Heart left ventricle (tissue), 16 donors: ENCODE results near the gene WWOX. TPM values are rescaled to one million over a fixed set of nuclear protein-coding genes. Genes with fewer than 3 reads are reported as not detected.

Source experiments
- ATAC-seq, 4 donors: fragments of 200-7000 bp; cut with Tn5 transposase; one replicate each; pipeline ENCODE4 v1.9.1; 2020 to 2022; ENCODE audit warnings: moderate library complexity in 4 of 4, mild to moderate bottlenecking in 3 of 4, moderate number of reproducible peaks in 1 of 4
- DNase-seq, 5 donors: peaks; one replicate each; pipeline ENCODE4 v3.0.0-alpha.2; 2020
- H3K27ac ChIP-seq, 12 donors: fragments of 200-600 bp; sonication (generic) in 4 of 12; one replicate each; pipeline versions ENCODE4 v1.5.0 to v1.8.0; 2016 to 2022; ENCODE audit warnings: mild to moderate bottlenecking in 2 of 12
- H3K27me3 ChIP-seq, 9 donors: fragments of 200-600 bp; sonication (generic) in 2 of 9; one replicate each; pipeline versions ENCODE4 v1.5.1 to v1.8.0; 2016 to 2022; ENCODE audit warnings: mild to moderate bottlenecking in 3 of 9
- H3K36me3 ChIP-seq, 9 donors: fragments of 200-600 bp; sonication (generic) in 2 of 9; one replicate each; pipeline versions ENCODE4 v1.5.0 to v1.8.0; 2018 to 2022; ENCODE audit warnings: mild to moderate bottlenecking in 2 of 9
- H3K4me1 ChIP-seq, 12 donors: fragments of 200-600 bp; sonication (generic) in 4 of 12; one replicate each; pipeline versions ENCODE4 v1.5.0 to v1.8.0; 2016 to 2022; ENCODE audit warnings: mild to moderate bottlenecking in 3 of 12
- H3K4me3 ChIP-seq, 12 donors: fragments of 200-600 bp; sonication (generic) in 4 of 12; one replicate each; pipeline versions ENCODE4 v1.5.0 to v1.8.0; 2017 to 2022; ENCODE audit warnings: mild to moderate bottlenecking in 9 of 12, moderate library complexity in 4 of 12
- H3K9me3 ChIP-seq, 12 donors: fragments of 200-600 bp; sonication (generic) in 4 of 12; one replicate each; pipeline versions ENCODE4 v1.5.0 to v1.8.0; 2016 to 2022; ENCODE audit warnings: mild to moderate bottlenecking in 1 of 12
- POLR2A ChIP-seq, 2 donors: fragments of 450-650 bp; IDR thresholded peaks; one replicate each; pipeline ENCODE4 v1.6.1; 2017; ENCODE audit warnings: antibody characterized with exemption in 2 of 2, mild to moderate bottlenecking in 2 of 2, moderate library complexity in 2 of 2
- WGBS, 4 donors: extraction: QIAGEN DNeasy Blood & Tissue Kit in 2 of 4; methylation state at CpG; one replicate each; pipeline versions ENCODE4 v1.1.5 to v1.1.7; 2013 to 2018; 5-methylcytosine and 5-hydroxymethylcytosine counted together
- intact Hi-C, 10 donors: fragments of 100-400 bp; cut with DNase I; formaldehyde crosslinking; loops; one replicate each; pipeline versions ENCODE4 v1.11.1 to v1.14.2; 2022
- polyA plus RNA-seq, 2 donors: library from polyadenylated mRNA; stranded (reverse); fragments of 200-250 nt; gene quantifications; one replicate each; pipeline ENCODE4 v1.2.3, GENCODE V29; 2013
- total RNA-seq, 9 donors: library from RNA; depleted of rRNA in 2 of 9; stranded (reverse); fragments of >200 nt in 2 of 9; fragmentation: NEBNext Ultra II Directional in 3 of 9; extraction: Animal tissue kit (Norgen Biotek cat#: 25700) in 3 of 9; gene quantifications; one replicate each; pipeline versions ENCODE4 v1.1.0 to v1.2.4, GENCODE V29; 2016 to 2023
- TF ChIP-seq, protein P1 (sequence below), 12 donors: fragments of 200-600 bp; sonication (generic) in 4 of 12; IDR thresholded peaks; one replicate each; pipeline versions ENCODE4 v1.5.0 to v1.8.0; 2018 to 2022; ENCODE audit warnings: antibody characterized with exemption in 12 of 12, mild to moderate bottlenecking in 5 of 12
- donor health status: ischemic (EF 13 %, LVEDD 7.1; RV severe dilation, severe dysfunction).
- donor health status: healthy with polysubstance abuse.
- donor health status: DM: no; HTN: yes; CAD: no.
- donor health status: DM: no; HTN: no; CAD: no.
- donor health status: ischemic (EF 25% LVEDD 6.9; RV normal size, moderate dysfunction).
- donor health status: ischemic (EF 25% LVEDD 5.7; RV mildly dilated, moderate dysfunction).
- donor health status: healthy.
- donor health status: DM: yes; HTN: yes; CAD: no.
- donor health status: ischemic (EF 35%, LVEDD 5.7; RV mildly dilated, moderate dysfunction).
- donor health status: nonischemic (EF 11% LVEDD 7.7; RV severe dilation, severe dysfunction).
- donor health status: DM: yes; HTN: yes; CAD: no.
- donor health status: PGD.
- donor health status: ischemic (EF 29% LVEDD 5.4; RV normal size, mild dysfunction).
- donor health status: nonischemic (EF 23%, LVEDD 6.1; RV moderate dilation, normal function).

The WWOX gene
- total and polyA plus RNA-seq, 11 donors = 4.3 to 18.3 (median 9.1) TPM

GRCh38 chr16:78249832-78250231 lies 150.4 kb downstream of the WWOX start:
- Histone ChIP-seq H3K4me1 (no peaks in the 10 kb centered on the region), H3K27ac (no peak overlapping the region), H3K4me3 (no peak overlapping the region), H3K27me3 (no peaks in the 10 kb centered on the region), H3K9me3 (no peaks in the 10 kb centered on the region), H3K36me3 (no peaks in the 10 kb centered on the region)
- no peak for ATAC-seq
- no peak for DNase-seq
- WGBS, 4 donors = 89 to 95% (median 92%) methylated on average over 3 of the region's 3 CpGs
- intact Hi-C loops = loop anchor here in 1 of 10 donors (1.0 kb wide), 1 partner anchor 187 kb away; no protein-coding TSS in a partner anchor
- TF ChIP-seq, protein P1, sequence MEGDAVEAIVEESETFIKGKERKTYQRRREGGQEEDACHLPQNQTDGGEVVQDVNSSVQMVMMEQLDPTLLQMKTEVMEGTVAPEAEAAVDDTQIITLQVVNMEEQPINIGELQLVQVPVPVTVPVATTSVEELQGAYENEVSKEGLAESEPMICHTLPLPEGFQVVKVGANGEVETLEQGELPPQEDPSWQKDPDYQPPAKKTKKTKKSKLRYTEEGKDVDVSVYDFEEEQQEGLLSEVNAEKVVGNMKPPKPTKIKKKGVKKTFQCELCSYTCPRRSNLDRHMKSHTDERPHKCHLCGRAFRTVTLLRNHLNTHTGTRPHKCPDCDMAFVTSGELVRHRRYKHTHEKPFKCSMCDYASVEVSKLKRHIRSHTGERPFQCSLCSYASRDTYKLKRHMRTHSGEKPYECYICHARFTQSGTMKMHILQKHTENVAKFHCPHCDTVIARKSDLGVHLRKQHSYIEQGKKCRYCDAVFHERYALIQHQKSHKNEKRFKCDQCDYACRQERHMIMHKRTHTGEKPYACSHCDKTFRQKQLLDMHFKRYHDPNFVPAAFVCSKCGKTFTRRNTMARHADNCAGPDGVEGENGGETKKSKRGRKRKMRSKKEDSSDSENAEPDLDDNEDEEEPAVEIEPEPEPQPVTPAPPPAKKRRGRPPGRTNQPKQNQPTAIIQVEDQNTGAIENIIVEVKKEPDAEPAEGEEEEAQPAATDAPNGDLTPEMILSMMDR (IDR thresholded peaks at IDR 0.05) = no peak
- TF ChIP-seq POLR2A (IDR thresholded peaks at IDR 0.05) = no peak

GRCh38 chr16:78251115-78251514 lies 151.7 kb downstream of the WWOX start:
- intact Hi-C loops = no loop called here
- no peak for TF ChIP-seq POLR2A (IDR thresholded peaks at IDR 0.05)
- TF ChIP-seq, protein P1 (IDR thresholded peaks at IDR 0.05) = no peak
- Histone ChIP-seq H3K4me3 (no peak overlapping the region), H3K4me1 (no peaks in the 10 kb centered on the region), H3K27me3 (no peaks in the 10 kb centered on the region), H3K36me3 (no peaks in the 10 kb centered on the region), H3K27ac (no peak overlapping the region), H3K9me3 (no peaks in the 10 kb centered on the region)
- DNase-seq = no peak
- WGBS, 4 donors = 93 to 96% (median 95%) methylated on average over 5 of the region's 5 CpGs
- no peak for ATAC-seq

DNA sequence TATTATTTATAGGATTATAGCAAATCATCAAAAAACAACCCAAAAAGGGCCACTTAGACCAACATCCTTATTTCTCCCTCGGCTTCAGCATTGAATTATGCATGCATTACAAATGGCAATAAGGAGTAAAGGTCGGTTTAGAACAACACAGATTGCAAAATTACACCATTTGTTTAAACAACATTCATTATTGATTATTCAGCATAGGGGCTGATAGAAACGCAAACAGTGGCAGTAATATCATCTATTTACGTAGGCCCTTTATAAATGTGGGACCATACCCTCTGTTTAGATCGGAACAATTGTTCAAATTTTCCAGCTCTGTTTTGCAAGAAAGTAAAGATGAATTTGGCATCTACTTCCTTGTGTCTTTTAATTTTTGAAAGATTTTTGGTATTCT lies 153.3 kb downstream of the WWOX start:
- H3K27me3 ChIP-seq = no peaks in the 10 kb centered on the region
- ATAC-seq = no peak
- TF ChIP-seq POLR2A (IDR thresholded peaks at IDR 0.05) = no peak
- TF ChIP-seq, protein P1 (IDR thresholded peaks at IDR 0.05) = no peak
- no peak overlapping the region for H3K27ac ChIP-seq
- no peaks in the 10 kb centered on the region for H3K4me1 ChIP-seq
- H3K9me3 ChIP-seq = no peaks in the 10 kb centered on the region
- intact Hi-C loops = no loop called here
- H3K4me3 ChIP-seq = no peak overlapping the region
- no peak for DNase-seq
- 92 to 97% (median 95%) methylated on average over 5 of the region's 5 CpGs for WGBS, 4 donors
- H3K36me3 ChIP-seq = no peaks in the 10 kb centered on the region

DNA sequence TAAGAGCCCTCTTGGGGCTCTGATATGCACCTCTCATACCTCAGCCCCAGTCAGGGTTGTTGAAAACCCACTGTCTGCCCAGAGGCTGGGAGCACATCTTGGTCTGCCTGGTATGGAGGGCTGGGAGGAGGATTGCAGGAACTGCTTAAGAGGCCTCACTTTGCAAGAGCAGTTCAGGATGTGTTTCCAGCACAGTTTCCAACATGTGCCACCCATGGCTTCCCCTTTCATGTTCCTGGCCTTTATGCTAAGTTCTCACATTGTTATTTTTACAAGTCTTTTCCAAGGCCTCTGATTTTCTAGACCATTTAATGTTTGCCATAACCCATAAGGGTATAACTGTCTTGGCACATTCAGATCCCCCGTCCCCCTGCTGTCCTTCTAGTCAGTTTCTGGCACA lies 155.4 kb downstream of the WWOX start:
- WGBS, 4 donors = 97 to 100% (median 98%) methylated on average over 1 of the region's 1 CpG

More for the DNA sequence above, 155.4 kb downstream of the WWOX start:
- intact Hi-C loops = no loop called here
- no peaks in the 10 kb centered on the region for H3K27me3 ChIP-seq
- DNase-seq = no peak
- no peaks in the 10 kb centered on the region for H3K36me3 ChIP-seq
- ATAC-seq = no peak
- no peak overlapping the region for H3K4me3 ChIP-seq
- H3K9me3 ChIP-seq = no peaks in the 10 kb centered on the region
- TF ChIP-seq, protein P1 (IDR thresholded peaks at IDR 0.05) = no peak
- no peak for TF ChIP-seq POLR2A (IDR thresholded peaks at IDR 0.05)
- no peak overlapping the region for H3K27ac ChIP-seq
- H3K4me1 ChIP-seq = peaks cover 0 to 3% (median 0%) of the 10 kb centered on the region in 12 donors
